WI38 (cell line): ENCODE results near the gene JAKMIP1.

Experiments
- H3K4me3 ChIP-seq: 2 replicates; pipeline ENCODE4 v1.5.1; 2011; ENCODE audit warnings: low read depth, mild to moderate bottlenecking, control low read depth, low read length
- TF ChIP-seq, protein P1 (sequence below): IDR thresholded peaks from 2 replicates; pipeline ENCODE4 v1.5.1; 2012; ENCODE audit warnings: low read depth, mild to moderate bottlenecking, control low read depth, low read length

The JAKMIP1 gene

DNA sequence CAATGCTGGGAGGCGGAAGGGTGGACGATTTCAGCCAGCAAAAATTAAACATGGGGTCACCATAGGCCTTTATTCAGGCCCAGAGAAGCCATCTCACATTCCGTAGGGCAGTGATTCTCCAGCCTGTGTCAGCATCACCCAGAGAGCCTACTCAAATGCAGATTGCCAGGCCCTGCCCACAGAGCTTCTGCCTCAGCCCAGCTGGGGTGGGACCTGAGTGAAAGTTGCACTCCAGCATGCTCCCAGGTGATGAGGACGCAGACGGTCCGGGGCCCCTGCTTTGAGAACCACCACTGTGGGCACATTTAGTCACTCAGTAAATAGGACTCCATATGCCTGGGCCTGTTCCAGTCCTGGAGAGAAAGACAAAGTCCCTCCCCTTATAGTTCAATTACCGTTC is 169.7 kb downstream of the JAKMIP1 start:
- TF ChIP-seq, protein P1, sequence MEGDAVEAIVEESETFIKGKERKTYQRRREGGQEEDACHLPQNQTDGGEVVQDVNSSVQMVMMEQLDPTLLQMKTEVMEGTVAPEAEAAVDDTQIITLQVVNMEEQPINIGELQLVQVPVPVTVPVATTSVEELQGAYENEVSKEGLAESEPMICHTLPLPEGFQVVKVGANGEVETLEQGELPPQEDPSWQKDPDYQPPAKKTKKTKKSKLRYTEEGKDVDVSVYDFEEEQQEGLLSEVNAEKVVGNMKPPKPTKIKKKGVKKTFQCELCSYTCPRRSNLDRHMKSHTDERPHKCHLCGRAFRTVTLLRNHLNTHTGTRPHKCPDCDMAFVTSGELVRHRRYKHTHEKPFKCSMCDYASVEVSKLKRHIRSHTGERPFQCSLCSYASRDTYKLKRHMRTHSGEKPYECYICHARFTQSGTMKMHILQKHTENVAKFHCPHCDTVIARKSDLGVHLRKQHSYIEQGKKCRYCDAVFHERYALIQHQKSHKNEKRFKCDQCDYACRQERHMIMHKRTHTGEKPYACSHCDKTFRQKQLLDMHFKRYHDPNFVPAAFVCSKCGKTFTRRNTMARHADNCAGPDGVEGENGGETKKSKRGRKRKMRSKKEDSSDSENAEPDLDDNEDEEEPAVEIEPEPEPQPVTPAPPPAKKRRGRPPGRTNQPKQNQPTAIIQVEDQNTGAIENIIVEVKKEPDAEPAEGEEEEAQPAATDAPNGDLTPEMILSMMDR = no peak
- no peak overlapping the region for H3K4me3 ChIP-seq

DNA sequence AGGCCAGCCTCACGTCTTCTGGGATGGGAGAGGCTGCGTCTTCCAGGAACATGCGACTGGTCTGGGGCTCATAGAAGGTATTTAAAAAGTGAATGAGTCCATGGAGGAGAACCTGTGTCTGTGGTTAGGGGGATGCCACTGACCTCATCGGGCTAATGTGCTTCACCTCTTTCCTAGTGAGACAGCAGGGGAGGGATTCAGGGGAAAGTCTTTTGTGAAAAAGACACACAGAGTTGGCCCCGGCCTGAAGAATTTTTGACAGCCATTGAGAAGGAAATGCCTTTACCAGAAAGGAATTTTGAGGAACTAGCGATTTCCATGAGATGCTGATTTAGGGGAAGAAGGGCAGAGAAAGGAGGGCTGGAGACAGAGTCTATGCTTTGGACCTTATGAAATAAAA is 171.1 kb downstream of the JAKMIP1 start:
- TF ChIP-seq, protein P1 = no peak
- no peak overlapping the region for H3K4me3 ChIP-seq

DNA sequence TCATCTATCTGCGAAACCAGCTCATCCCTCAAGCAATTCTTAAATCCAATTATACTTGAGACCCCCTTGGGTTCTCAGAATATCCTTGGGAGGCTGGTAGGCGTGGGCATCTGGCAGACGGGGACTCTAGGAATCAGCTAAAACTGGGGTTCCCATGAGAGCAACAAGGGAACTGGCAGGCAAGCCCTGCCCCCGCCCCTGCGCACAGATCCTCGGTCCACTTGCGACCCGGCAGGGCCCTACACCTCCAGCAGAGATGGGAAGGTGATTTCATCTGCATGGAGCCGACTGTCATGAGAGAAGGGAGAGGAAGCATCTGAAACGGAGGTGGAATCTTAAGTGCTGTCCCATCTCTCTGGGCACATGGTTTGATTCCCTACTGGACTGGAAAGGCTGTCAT is 172.2 kb downstream of the JAKMIP1 start:
- TF ChIP-seq, protein P1 = no peak
- H3K4me3 ChIP-seq = no peak overlapping the region

DNA sequence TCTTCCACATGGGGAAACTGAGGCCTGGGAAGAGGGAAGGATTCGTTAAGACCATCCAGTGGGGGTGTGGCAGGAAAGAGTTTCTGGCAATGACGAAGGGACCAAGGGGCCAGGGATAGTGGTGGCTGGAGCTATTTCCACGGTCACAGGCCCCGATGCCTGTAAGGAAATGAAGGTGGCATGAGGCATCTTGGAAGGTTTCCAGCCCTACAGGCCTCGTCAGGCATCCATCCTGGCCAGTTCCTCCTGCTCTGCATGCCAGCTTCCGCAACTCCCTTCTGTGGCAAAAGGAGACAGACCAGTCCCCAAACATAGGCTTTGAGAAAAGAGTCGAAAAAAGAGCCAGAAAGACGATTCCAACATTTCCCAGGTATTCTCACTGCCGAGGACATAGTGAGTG is 173.0 kb downstream of the JAKMIP1 start:
- TF ChIP-seq, protein P1 = no peak

DNA sequence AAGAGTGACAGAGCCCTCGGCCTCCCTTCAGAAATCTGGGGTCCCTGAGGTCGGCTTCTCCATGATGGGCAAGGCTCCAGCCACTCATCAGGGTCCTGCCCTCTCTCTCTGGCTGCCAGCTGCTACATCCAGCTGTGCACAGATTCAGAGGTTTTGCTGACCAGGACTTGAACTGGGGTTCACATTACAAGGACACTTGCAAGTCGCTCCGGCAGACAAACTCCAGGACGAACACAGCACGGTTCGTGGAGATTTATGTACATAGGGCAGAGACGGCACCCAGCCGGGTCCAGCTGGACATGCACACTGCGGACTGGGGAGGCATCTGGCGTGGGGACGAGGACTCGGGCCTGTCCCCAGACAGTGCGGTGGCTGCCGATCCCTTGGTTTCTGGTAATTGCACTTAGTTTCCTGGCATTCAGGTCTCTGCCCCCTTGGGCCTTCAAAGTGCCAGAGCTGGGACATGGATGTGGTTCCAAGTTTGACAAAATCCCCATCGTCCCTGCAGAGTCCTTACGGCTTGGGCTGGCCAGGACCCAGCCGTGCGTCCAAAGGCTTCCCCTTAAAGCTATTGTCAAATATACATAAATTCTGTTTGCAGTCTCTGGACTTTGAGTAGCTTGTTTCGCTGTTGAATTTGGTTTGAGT is 175.9 kb downstream of the JAKMIP1 start:
- TF ChIP-seq, protein P1 = no peak
- no peak overlapping the region for H3K4me3 ChIP-seq

More for the DNA sequence above, 173.0 kb downstream of the JAKMIP1 start:
- H3K4me3 ChIP-seq = no peak overlapping the region

DNA sequence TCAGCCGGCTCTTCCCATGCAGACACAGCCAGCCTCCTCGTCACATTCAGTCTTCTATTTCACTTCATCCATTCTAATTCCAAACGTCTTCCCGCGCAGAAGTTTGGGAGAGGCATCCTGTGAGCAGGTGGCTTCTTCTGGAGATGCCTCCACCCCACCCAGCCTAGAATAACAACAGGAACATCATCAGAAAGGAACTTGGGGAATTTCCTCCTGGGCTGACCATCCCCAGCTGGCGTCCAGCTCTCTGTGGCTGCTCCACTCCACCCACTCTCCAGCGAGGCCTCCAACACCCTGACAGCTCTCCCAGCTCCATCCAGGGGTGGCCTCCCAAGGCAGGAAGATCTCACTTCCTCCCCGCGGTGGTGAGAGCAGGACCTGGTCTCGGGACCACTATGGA is 176.6 kb downstream of the JAKMIP1 start:
- TF ChIP-seq, protein P1 = no peak
- no peak overlapping the region for H3K4me3 ChIP-seq

DNA sequence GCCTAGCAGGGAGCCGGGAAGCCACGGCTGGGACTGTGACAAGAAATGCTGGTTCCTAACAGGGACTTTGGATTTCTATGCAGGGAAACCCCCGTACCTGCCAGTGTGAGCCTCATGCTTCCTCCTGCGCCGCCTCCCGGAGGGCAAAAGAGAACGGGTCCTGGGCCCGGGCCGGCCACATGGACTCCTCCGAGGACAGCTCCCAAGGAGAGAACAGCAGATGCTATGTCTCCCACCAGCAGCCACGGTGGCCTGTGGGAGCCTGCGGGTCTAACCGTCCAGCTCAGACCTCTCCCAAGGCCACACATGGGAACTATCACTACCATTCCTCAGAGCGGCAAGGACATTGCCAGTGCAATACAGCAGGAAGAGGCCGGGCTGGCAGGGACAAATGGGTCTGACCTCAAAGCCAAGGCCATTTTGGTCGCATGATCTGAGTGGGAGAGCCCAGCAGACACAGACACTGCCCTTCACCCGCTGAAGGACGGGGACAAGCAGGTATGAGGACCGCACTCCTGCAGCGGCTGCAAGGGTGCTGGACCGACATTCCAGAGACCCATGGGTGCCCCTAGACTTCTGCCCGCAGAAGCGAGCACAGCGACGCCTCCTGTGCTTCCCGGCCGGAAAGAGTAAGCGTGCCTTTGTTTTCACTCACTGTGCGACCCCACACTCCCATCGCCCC is 177.6 kb downstream of the JAKMIP1 start:
- TF ChIP-seq, protein P1 = no peak
- no peak overlapping the region for H3K4me3 ChIP-seq
